Dedifferentiated amniotic fluid mesenchymal stem cell (primary cell): ENCODE results near the gene TIAM1.
A peak's percentile ranks its signal among the peaks of the same experiment; 100 is the strongest.

ENCODE experiments used
- DNase-seq: peaks from one replicate; pipeline ENCODE4 v3.0.0-alpha.2; 2016; ENCODE audit errors: extremely low spot score

TIAM1 gene

GRCh38 chr21:31330144-31330483 lies 13.9 kb downstream of the TIAM1 start:
- DNase-seq = no peak

- DNase-seq = no peak
These were observed 14.5 kb downstream of the TIAM1 start for GRCh38 chr21:31329456-31330143.

- no peak for DNase-seq
These were observed 17.4 kb downstream of the TIAM1 start for GRCh38 chr21:31326522-31327242.

DNA sequence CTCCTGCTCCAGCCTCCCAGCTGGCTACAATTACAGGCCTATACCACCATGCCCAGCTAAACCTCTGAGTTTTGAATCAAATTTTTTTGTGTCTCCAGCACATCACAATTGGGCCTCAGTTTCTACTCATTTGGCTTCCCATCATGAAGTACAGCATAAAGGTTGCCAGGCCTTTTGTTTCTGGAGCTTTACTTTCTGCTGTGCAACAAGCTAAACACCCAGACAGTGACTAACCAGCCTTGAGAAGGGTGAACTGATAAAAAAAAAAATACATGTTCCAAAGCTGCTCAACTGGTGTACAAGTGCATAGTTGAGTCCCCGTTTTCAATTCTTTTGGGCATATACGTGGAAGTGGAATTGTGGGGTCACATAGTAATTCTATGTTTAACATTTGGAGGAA lies 25.1 kb downstream of the TIAM1 start:
- DNase-seq = no peak

GRCh38 chr21:31317688-31318087 lies 26.4 kb downstream of the TIAM1 start:
- DNase-seq = no peak

GRCh38 chr21:31316488-31317169 lies 27.4 kb downstream of the TIAM1 start:
- DNase-seq = no peak

- no peak for DNase-seq
These were observed 28.0 kb downstream of the TIAM1 start for GRCh38 chr21:31316072-31316471.

DNA sequence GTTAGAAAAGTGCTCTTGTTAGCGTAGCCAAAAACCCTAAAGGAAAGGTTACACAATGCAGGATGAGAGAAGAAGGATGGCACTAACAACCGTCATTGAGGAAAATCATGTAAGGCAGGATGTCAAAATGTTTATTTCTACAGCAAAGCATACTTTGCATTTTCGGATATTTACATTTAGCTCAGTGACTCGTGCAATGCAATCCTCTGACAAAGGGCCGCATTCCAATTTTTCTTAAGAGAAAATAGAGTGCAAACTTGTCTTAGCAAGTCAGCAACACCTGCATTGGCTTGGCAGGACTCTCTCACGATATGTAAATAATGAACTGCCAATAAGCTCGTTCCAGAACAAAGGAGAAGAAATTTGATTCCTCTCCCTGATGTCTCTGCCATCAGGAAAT lies 33.3 kb downstream of the TIAM1 start:
- no peak for DNase-seq

DNA sequence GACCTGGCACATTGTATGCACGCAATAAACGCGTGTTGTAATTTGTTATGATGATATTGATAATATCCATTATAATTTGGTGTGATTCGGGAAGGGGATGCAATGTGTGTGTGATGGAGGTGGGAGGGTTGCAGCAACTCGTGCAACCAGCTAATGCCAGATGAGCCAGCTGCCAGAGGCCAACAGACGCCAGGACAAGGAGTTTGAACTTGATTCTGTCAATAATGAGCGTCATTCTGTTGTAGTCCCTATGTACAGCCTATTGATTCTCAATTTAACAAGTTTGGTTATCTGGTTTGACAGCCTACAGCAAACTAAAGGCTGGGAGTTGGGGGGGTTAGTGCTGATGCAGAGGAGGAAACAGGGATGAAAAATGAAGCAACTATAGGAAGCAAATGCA lies 35.5 kb downstream of the TIAM1 start:
- no peak for DNase-seq

DNA sequence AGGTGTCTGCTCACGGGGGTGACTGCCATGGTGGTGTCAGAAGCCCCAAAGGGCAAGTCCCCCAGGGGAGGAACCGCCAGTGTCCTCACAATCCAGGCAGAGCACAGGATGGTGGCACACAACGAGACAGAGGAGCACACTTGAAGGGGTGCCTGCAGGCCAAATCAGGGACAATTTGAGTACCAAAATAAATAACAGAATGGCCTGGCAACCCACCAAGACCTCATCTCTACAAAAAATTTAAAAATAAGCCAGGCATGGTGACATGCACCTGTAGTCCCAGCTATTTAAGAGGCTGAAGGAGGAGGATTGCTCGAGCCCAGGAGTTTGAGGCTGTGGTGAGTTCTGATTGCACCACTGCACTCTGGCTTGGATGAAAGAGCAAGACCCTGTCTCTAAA lies 38.2 kb downstream of the TIAM1 start:
- DNase-seq = no peak

DNA sequence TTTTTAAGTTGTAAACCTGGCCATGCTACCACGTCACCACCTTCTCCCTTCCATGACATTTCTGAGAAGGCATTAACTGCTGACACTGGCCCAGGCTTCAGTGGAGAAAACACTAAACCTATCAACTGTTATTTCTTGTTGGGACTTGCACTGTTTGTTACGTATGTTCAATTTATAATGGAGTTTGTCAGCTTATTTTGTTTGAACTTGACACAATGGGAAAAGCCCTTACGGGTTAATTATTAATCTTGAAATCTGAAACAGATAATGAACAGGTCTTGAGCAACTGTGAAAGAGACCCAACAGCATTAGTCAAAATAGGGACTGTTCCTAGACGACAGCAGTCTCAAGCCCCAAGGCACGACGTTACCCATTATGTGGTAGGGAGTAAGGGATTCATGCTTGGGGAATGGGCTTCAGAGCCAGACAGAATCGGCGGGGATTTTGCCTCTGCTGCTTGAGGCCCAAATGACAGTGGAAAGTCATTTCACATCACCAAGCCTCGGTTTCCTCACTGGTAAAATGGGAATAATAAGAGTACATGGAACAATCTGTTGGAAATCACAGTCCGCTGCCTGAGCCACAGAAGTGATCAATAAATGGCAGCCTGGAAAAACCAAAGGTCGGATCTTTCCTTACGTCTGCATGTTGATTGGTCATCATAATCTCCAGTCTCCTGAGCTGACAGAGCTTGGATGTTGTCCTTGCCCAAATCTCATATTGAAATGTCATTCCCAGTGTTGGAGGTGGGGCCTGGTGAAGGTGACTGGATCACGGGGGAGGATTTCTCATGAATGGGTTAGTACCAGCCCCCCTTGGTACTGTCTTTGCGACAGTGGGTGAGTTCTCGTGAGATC lies 44.5 kb downstream of the TIAM1 start:
- DNase-seq = no peak

DNA sequence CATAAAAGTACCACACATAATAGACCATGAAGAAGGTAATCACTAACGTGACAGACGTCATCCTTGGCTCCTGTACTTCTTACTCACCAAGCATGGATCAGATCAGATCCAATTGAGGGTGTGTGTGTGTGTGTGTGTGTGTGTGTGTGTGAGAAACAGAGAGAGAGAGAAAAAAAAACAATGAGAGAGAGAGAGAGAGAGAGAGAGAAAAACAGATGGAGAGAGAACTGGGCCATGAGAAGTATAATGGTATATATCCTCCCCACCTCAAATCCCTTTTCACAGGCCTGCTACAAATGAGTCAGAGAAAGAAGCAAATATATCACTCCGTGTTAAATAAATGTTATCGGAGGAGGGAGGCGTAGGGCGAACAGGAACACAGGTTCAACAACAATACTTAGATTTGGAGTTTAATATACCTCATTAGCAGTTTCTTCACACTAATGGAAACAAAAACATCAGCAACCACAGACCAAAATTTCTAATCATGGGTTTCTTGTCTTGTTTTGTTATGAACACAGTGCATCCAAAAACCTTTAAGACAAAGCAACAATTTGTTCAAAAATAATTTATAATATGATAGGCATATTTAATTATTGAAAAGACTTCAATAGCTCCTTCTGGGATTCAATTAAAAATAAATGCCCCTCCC lies 45.3 kb downstream of the TIAM1 start:
- DNase-seq = no peak

DNA sequence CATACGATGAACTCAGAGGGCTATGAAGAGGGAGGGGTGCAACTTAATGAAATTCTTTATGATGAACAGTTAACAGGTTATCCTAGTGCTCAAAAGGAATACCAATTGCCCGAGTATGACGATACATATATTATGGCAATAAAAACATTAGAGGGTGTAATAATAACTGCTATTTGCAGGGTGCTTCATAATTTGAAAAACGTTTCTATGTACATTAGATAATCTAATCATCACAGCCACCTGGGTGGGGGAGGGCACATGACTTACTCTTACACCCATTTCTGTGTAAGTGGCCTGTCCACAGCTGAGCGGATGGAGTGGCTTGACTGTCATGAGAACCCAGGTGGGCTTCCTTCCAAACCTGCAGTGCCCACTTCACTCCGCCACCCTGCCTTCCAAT lies 46.3 kb downstream of the TIAM1 start:
- DNase-seq = no peak

DNA sequence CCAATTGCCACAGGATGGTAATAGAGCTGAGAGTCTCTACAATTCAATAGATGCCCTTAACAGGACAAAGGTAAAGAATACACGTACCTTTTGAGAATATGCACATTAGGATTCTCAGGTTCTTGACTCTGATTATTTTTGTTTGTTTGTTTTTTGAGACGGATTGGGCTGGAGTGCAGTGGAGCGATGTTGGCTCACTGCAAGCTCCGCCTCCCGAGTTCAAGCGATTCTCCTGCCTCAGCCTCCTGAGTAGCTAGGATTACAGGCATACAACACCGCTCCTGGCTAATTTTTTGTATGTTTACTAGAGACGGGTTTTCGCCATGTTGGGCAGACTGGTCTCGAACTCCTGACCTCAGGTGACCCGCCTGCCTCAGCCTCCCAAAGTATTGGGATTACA lies 48.4 kb downstream of the TIAM1 start:
- DNase-seq = no peak

- no peak for DNase-seq
These were observed 49.4 kb downstream of the TIAM1 start for GRCh38 chr21:31294691-31295090.

- DNase-seq = peak; percentile 82
These were observed 50.1 kb downstream of the TIAM1 start for GRCh38 chr21:31293986-31294385.

GRCh38 chr21:31290765-31291164 lies 53.3 kb downstream of the TIAM1 start:
- DNase-seq = no peak

- no peak for DNase-seq
These were observed 54.4 kb downstream of the TIAM1 start for GRCh38 chr21:31289702-31290101.

DNA sequence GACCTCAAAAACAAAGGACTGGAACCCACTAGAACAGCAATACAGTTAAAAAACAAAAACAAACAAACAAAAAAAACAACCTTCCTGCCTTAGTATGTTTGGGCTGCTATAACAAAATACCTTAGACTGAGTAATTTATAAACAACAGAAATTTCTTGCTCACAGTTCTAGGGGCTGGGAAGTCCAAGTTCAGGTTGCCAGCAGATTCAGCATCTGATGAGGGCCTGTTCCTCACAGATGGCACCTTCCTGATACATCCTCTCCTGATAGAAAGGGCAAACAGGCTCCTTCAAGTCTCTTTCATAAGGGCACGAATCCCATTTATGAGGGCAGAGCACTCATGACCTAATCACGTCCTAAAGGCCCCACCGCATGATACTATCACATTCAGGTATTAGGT lies 55.9 kb downstream of the TIAM1 start:
- DNase-seq = no peak

GRCh38 chr21:31287201-31287600 lies 56.9 kb downstream of the TIAM1 start:
- no peak for DNase-seq

DNA sequence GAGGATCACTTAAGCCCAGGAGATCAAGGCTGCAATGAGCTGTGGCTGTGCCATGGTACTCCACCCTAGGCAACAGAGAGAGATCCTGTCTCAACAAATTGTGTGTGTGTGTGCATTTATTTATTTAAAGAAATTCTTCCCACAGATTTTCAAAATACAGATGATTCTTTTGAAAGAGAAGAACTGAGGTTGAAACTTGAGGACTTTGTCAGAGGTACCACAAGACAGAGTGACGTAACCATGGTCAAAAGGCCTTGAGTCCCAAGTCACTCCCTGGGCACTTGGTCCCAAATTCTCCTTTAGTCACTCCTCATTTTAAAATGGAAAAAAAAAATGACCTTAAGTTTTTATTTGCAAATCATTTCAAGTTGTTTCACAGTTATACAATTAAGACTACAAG lies 57.4 kb downstream of the TIAM1 start:
- DNase-seq = no peak
